K562 (cell line): ENCODE results near the gene RBP3. TPM values are rescaled to one million over a fixed set of nuclear protein-coding genes. Genes with fewer than 3 reads are reported as not detected.

Experiments used
- ATAC-seq: fragments of 200-7000 bp; cut with Tn5 transposase; 3 replicates; pipeline ENCODE4 v1.9.1; 2020; ENCODE audit warnings: moderate library complexity
- BruUV-seq: library from RNA; stranded (reverse); fragments of 400-500 nt; replicated peaks from 2 replicates; lab custom pipeline; 2021; lab: Mats Ljungman, UMichigan
- CTCF ChIA-PET: fragments of 300-600 bp; formaldehyde crosslinking; extraction: SDS; loops from one replicate; lab custom pipeline; 2021; ENCODE audit warnings: low intra/inter-chr PET ratio; lab: Yijun Ruan, JAX
- POLR2A ChIA-PET: fragments of 300-600, 350-650 bp; sonication (Branson Sonifier 250); formaldehyde crosslinking; extraction: SDS; loops from one replicate; lab custom pipeline; 2021; ENCODE audit warnings: antibody characterized with exemption, inconsistent platforms; lab: Yijun Ruan, JAX
- DNase-seq, 4 experiments: peaks; one replicate each; pipeline versions ENCODE4 v3.0.0 to v3.0.0-alpha.2; 2011 to 2018; ENCODE audit warnings: low spot score in 3 of 4, mixed read lengths in 3 of 4; ENCODE audit errors: extremely low read depth in 1 of 4
- FAIRE-seq: peaks from 2 replicates; lab custom pipeline; 2011; peaks lifted over from hg19 to GRCh38; lab: Jason Lieb, UNC
- H2AFZ ChIP-seq: 2 replicates; pipeline ENCODE4 v1.6.0; 2011; ENCODE audit warnings: low read depth, low read length, control low read depth, inconsistent platforms
- H3K27ac ChIP-seq: fragments of 200-600 bp; 3 replicates; pipeline ENCODE4 v1.8.0; 2011; ENCODE audit warnings: low read depth, mild to moderate bottlenecking, control low read depth, inconsistent platforms, low read length, moderate library complexity, mixed read lengths; ENCODE audit errors: extremely low read depth
- H3K27me3 ChIP-seq, 2 experiments: fragments of 300-600 bp in 1 of 2; 2 replicates in 1 of 2; 3 replicates in 1 of 2; pipeline versions ENCODE4 v1.6.0 to v1.8.0; 2011; ENCODE audit warnings: inconsistent platforms in 2 of 2, low read length in 2 of 2, mild to moderate bottlenecking in 1 of 2, mixed read lengths in 1 of 2, moderate library complexity in 1 of 2; ENCODE audit not compliant: control insufficient read depth in 2 of 2, insufficient read depth in 2 of 2
- H3K36me3 ChIP-seq: fragments of 300-600 bp; 3 replicates; pipeline ENCODE4 v1.8.0; 2011; ENCODE audit warnings: mild to moderate bottlenecking, low read length, inconsistent platforms; ENCODE audit not compliant: control insufficient read depth, insufficient read depth
- H3K4me1 ChIP-seq, 2 experiments: fragments of 200-600 bp in 1 of 2; replicated peaks in 1 of 2; 2 replicates in 1 of 2; 3 replicates in 1 of 2; pipeline versions ENCODE4 v1.5.1 to v1.8.0; 2011; ENCODE audit warnings: inconsistent platforms in 2 of 2, low read length in 2 of 2, mild to moderate bottlenecking in 1 of 2, mixed read lengths in 1 of 2, moderate library complexity in 1 of 2; ENCODE audit not compliant: control insufficient read depth in 2 of 2, insufficient read depth in 2 of 2
- H3K4me2 ChIP-seq: 2 replicates; pipeline ENCODE4 v1.6.1; 2011; ENCODE audit warnings: low read length, control low read depth, inconsistent platforms, mixed read lengths; ENCODE audit not compliant: insufficient read depth
- H3K4me3 ChIP-seq: fragments of 200-600 bp; sonication (generic), shearing (Covaris generic); 2 replicates; pipeline ENCODE4 v1.5.1; 2016; ENCODE audit warnings: control low read depth, inconsistent platforms
- H3K79me2 ChIP-seq: fragments of 200-600 bp; 3 replicates; pipeline ENCODE4 v1.8.0; 2011; ENCODE audit warnings: low read length, inconsistent platforms; ENCODE audit not compliant: control insufficient read depth, insufficient read depth
- H3K9ac ChIP-seq, 2 experiments: 2 replicates each; pipeline versions ENCODE4 v1.6.0 to v1.6.1; 2011; ENCODE audit warnings: low read depth in 2 of 2, low read length in 2 of 2, control low read depth in 1 of 2, inconsistent platforms in 1 of 2, mild to moderate bottlenecking in 1 of 2, mixed read lengths in 1 of 2; ENCODE audit not compliant: insufficient read depth in 1 of 2
- H3K9me1 ChIP-seq: one replicate; pipeline ENCODE4 v1.6.0; 2011; ENCODE audit warnings: inconsistent platforms, mild to moderate bottlenecking, low read length, moderate library complexity; ENCODE audit not compliant: control insufficient read depth, insufficient read depth
- H3K9me3 ChIP-seq: replicated peaks from 2 replicates; pipeline ENCODE4 v1.5.1; 2011; ENCODE audit warnings: low read depth, low read length, inconsistent platforms; ENCODE audit not compliant: control insufficient read depth, insufficient read depth
- H4K20me1 ChIP-seq: replicated peaks from 2 replicates; pipeline ENCODE4 v1.6.1; 2011; ENCODE audit warnings: low read length, inconsistent platforms, mixed read lengths; ENCODE audit not compliant: control insufficient read depth, insufficient read depth
- CREM ChIP-seq: IDR thresholded peaks from 2 replicates; pipeline ENCODE4 v1.6.1; 2014; ENCODE audit warnings: antibody characterized with exemption, low read depth
- GABPA ChIP-seq: fragments of 200-800 bp; sonication (Bioruptor generic); conservative IDR thresholded peaks from 2 replicates; pipeline ENCODE4 v1.6.1; 2016; ENCODE audit warnings: low read depth, missing genetic modification characterization, missing compliant biosample characterization
- PHB2 ChIP-seq: fragments of 450-650 bp; IDR thresholded peaks from 2 replicates; pipeline ENCODE4 v1.6.1; 2017; ENCODE audit warnings: low read depth
- RBM14 ChIP-seq: fragments of 200-400 bp; formaldehyde crosslinking; IDR thresholded peaks from 2 replicates; pipeline ENCODE4 v1.6.1; 2018; ENCODE audit warnings: low read depth, mild to moderate bottlenecking, low read length, moderate library complexity, borderline replicate concordance; ENCODE audit not compliant: insufficient read depth
- SMAD4 ChIP-seq: fragments of 250-450 bp; sonication (Bioruptor Pico); conservative IDR thresholded peaks from 2 replicates; pipeline ENCODE4 v1.8.0; 2021; ENCODE audit warnings: inconsistent platforms, mild to moderate bottlenecking, moderate library complexity
- TAF1 ChIP-seq: IDR thresholded peaks from 2 replicates; pipeline ENCODE4 v1.6.1; 2011; ENCODE audit warnings: mild to moderate bottlenecking, low read length, moderate library complexity; ENCODE audit not compliant: insufficient read depth, control insufficient read depth, severe bottlenecking; ENCODE audit errors: extremely low read depth
- ZNF695 ChIP-seq: fragments of 450-650 bp; formaldehyde crosslinking; IDR thresholded peaks from 2 replicates; pipeline ENCODE4 v1.4.0; 2020; ENCODE audit warnings: mild to moderate bottlenecking, moderate library complexity
- WGBS: fragments of 100-300 bp; shearing (Covaris generic); methylation state at CpG from one replicate; pipeline ENCODE4 v1.1.6; 2016; ENCODE audit warnings: low coverage, mixed read lengths; ENCODE audit not compliant: insufficient coverage; ENCODE audit errors: missing lambda C conversion rate; 5-methylcytosine and 5-hydroxymethylcytosine counted together
- in situ Hi-C: fragments of 300-500 bp; cut with MboI; formaldehyde crosslinking; loops from 4 replicates; pipeline ENCODE4 v1.15.0; 2018; ENCODE audit warnings: inconsistent platforms, mixed read lengths
- intact Hi-C: fragments of 100-400 bp; cut with micrococcal nuclease; formaldehyde crosslinking; loops from 2 replicates; pipeline ENCODE4 v1.14.2; 2022
- polyA plus RNA-seq, 8 experiments: library from polyadenylated mRNA; depleted of rRNA in 4 of 8; stranded (reverse) in 5 of 8; unstranded in 3 of 8; fragments of >200 nt; fragmentation: Nextera tagmentation in 2 of 8; fragmentation: Illumina TruSeq in 1 of 8; extraction: Ambion mirVana in 2 of 8; extraction: Trizol in 1 of 8; gene quantifications; 2 replicates each; pipeline versions ENCODE4 v1.2.1 to v1.2.3, GENCODE V29; 2011 to 2014; ENCODE audit warnings: inconsistent platforms in 1 of 8, missing spikeins in 1 of 8
- total RNA-seq, 7 experiments: library from RNA; depleted of rRNA in 6 of 7; stranded (reverse); fragments of >200 nt in 6 of 7; fragmentation: Illumina TruSeq in 2 of 7; extraction: Trizol in 2 of 7; gene quantifications; 2 replicates each; pipeline versions ENCODE4 v1.2.1 to v1.2.3, GENCODE V29; 2011 to 2021; ENCODE audit warnings: low replicate concordance in 1 of 7
- TF ChIP-seq, protein P1 (sequence below): fragments of 250-450 bp; sonication (Bioruptor Pico); IDR thresholded peaks from 2 replicates; pipeline ENCODE4 v1.5.0; 2021; ENCODE audit warnings: mild to moderate bottlenecking, moderate library complexity
- TF ChIP-seq, protein P2 (sequence below), 3 experiments: IDR thresholded peaks in 2 of 3; conservative IDR thresholded peaks in 1 of 3; 2 replicates each; pipeline ENCODE4 v1.5.1; 2011 to 2012; ENCODE audit warnings: low read length in 3 of 3, mild to moderate bottlenecking in 3 of 3, control low read depth in 2 of 3, improper control_type of control experiment in 1 of 3, inconsistent platforms in 1 of 3, low read depth in 1 of 3, mixed read lengths in 1 of 3, moderate library complexity in 1 of 3; ENCODE audit not compliant: insufficient read depth in 2 of 3
- TF ChIP-seq, protein P3 (sequence below), 2 experiments: fragments of 450-650 bp in 1 of 2; sonication (generic) in 1 of 2; formaldehyde crosslinking in 1 of 2; IDR thresholded peaks in 1 of 2; conservative IDR thresholded peaks in 1 of 2; 2 replicates each; pipeline versions ENCODE4 v1.6.1 to v1.8.1; 2016 to 2023; ENCODE audit warnings: mild to moderate bottlenecking in 2 of 2, moderate library complexity in 2 of 2, inconsistent platforms in 1 of 2, missing genetic modification reagents in 1 of 2
- TF ChIP-seq, protein P4 (sequence below): sonication (generic); formaldehyde crosslinking; IDR thresholded peaks from 2 replicates; pipeline ENCODE4 v1.8.0; 2023; ENCODE audit warnings: mild to moderate bottlenecking, missing genetic modification reagents

The RBP3 gene
- total and polyA plus RNA-seq, 9 of the 15 experiments (the other 6 are each of a cell fraction or from before 2014, with no cell fraction given), result not detected

DNA sequence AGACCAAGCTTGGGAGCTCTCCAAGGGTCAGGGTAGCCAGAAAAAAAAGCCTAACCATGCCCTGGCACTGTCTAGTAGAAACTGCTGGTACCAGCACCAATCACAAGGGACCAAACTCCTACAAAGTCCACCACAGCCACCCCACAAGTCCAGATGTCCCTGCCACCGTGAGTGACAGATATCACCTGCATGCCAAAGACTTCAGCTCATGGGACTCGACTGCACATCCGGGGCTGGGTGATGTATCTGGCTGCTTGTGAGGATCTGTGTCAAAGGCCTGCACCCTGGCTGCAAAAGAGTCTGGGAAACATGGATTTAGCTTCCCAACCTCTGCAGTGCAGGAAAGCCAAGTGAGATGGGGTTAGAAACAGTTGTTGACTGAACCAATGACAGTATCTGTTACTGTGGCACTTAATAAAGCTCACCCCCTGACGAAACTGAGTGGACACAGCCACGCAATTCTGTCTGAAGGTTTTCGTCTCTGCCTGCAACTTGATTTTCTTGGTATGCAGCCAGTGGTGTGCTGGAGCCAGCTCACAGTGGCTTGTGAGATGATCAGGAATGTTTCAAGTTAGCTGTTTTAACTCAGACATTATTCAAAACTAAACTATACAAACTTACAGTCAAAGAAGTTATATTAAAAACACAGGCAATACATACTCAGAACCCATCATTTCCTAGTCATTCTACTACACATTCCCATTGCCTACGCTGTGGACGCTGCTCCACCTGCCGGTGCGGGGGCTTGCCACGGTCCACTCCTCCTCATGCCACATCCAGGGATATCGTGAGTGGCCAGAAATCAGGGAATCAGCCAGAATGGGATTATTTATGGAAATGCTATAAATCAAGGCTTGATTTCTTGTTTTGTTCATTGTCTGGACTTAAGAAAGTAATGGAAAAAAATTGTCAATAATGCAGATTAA, 26.7 kb downstream of the RBP3 start:
- ATAC-seq (peak; percentile 54; the same call in 1 of the 3 replicates), DNase-seq (no peak), FAIRE-seq (no peak)
- ChIA-PET POLR2A (interaction anchor here (0.6 to 1.3 kb wide), 2 partner anchors 10 to 287 kb away, joined by 3 to 4 read pairs; partner anchors contain the start of gene ZNF488), CTCF (no interaction called here)
- no peak overlapping the region for H3K27ac ChIP-seq
- BruUV-seq, result no TSS peak
- H3K27me3 ChIP-seq, result peaks cover 46 to 78% of the 10 kb centered on the region in 2 experiments
- peaks cover 5% of the 10 kb centered on the region for H3K9me1 ChIP-seq
- in situ Hi-C loops (no loop called here), intact Hi-C loops (no loop called here)
- no peak overlapping the region for H2AFZ ChIP-seq
- no peak overlapping the region for H3K4me2 ChIP-seq
- H3K79me2 ChIP-seq, result no peaks in the 10 kb centered on the region
- H3K9me3 ChIP-seq, result no peaks in the 10 kb centered on the region
- H4K20me1 ChIP-seq, result 0 out of 2 replicates have a peak, but pooled peaks cover 5% of the 10 kb centered on the region
- no peak overlapping the region for H3K9ac ChIP-seq
- no peaks in the 10 kb centered on the region for H3K4me1 ChIP-seq
- H3K36me3 ChIP-seq, result no peaks in the 10 kb centered on the region
- 1% methylated on average over 12 of the region's 12 CpGs for WGBS
- no peak overlapping the region for H3K4me3 ChIP-seq
- no peak for TF ChIP-seq ZNF695 (CRISPR knock-in tag)
- TF ChIP-seq RBM14, result no peak
- TF ChIP-seq, protein P1, sequence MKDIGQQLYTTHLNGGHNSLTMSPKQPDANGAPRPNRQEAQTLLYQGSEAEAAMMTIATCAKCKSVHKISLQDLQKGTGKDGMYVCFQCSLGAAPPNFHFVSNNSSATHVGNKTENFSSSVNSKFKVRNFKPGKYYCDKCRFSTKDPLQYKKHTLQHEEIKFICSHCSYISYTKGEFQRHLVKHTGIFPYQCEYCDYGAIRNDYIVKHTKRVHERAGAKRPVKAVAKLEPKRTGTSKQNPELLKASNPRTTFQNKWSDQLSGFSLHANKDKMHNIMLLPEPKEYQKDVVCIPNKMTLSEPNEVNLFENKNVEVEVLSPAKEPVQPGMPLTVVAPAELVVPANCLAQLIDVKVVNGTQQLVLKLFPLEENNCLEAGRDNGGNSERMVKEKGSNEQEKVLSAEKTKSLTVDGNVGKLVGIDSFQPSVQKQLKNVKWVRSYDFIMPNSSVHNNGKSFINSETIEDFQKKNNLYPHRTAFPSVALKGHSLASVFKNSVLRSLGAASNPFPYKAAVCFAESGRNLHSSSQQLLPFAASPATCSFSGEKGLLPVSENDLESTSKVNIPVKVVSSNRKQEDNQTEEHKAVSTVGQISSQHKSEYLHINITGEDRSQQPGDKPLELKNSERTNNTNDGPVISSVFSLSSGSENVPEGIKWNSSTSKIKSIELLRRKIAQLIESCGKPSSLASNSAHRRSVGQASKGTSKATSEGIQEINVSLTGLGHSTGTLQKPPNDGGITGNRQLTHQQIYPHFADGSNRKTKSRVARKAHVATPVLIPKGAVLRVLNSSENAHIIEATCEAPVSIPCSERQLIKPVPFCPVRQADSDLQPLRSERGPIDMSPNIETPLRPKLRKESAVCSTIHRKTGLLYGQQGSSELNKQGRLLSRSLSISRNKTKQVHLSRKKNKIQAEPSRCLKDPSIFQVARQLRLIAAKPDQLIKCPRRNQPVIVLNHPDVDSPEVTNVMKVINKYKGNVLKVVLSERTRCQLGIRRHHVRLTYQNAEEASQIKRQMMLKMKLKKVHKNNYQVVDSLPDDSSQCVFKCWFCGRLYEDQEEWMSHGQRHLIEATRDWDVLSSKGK (CRISPR knock-in tag), result no peak
- no peak for TF ChIP-seq SMAD4
- TF ChIP-seq GABPA (tag), result no peak
- TF ChIP-seq, protein P2, sequence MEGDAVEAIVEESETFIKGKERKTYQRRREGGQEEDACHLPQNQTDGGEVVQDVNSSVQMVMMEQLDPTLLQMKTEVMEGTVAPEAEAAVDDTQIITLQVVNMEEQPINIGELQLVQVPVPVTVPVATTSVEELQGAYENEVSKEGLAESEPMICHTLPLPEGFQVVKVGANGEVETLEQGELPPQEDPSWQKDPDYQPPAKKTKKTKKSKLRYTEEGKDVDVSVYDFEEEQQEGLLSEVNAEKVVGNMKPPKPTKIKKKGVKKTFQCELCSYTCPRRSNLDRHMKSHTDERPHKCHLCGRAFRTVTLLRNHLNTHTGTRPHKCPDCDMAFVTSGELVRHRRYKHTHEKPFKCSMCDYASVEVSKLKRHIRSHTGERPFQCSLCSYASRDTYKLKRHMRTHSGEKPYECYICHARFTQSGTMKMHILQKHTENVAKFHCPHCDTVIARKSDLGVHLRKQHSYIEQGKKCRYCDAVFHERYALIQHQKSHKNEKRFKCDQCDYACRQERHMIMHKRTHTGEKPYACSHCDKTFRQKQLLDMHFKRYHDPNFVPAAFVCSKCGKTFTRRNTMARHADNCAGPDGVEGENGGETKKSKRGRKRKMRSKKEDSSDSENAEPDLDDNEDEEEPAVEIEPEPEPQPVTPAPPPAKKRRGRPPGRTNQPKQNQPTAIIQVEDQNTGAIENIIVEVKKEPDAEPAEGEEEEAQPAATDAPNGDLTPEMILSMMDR (IDR thresholded peaks at IDR 0.05 in 2 of 3, conservative IDR thresholded peaks at IDR 0.05 in 1 of 3; ENCODE audit: insufficient read depth in 2 of 3, low read depth in 1 of 3, low read length in 3 of 3), result peak in 1 of 3 experiments; percentile 19; a peak in 1 of 6 replicates
- TF ChIP-seq CREM, result no peak
- TF ChIP-seq TAF1, result no peak
- no peak for TF ChIP-seq PHB2
- TF ChIP-seq, protein P3, sequence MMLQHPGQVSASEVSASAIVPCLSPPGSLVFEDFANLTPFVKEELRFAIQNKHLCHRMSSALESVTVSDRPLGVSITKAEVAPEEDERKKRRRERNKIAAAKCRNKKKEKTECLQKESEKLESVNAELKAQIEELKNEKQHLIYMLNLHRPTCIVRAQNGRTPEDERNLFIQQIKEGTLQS (IDR thresholded peaks at IDR 0.05), result no peak
- TF ChIP-seq, protein P3 (CRISPR knock-in tag; conservative IDR thresholded peaks at IDR 0.05), result no peak
- TF ChIP-seq, protein P4, sequence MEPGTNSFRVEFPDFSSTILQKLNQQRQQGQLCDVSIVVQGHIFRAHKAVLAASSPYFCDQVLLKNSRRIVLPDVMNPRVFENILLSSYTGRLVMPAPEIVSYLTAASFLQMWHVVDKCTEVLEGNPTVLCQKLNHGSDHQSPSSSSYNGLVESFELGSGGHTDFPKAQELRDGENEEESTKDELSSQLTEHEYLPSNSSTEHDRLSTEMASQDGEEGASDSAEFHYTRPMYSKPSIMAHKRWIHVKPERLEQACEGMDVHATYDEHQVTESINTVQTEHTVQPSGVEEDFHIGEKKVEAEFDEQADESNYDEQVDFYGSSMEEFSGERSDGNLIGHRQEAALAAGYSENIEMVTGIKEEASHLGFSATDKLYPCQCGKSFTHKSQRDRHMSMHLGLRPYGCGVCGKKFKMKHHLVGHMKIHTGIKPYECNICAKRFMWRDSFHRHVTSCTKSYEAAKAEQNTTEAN (CRISPR knock-in tag), result no peak
